HG03521 (cell line): ENCODE results near the gene MYL9.

Experiments
- ATAC-seq: cut with Tn5 transposase; IDR thresholded peaks from one replicate; pipeline ENCODE4 v1.9.1; 2021; ENCODE audit warnings: mild to moderate bottlenecking, moderate library complexity; ENCODE audit not compliant: unreplicated experiment

MYL9 gene

GRCh38 chr20:36525620-36526365, 15.5 kb upstream of the MYL9 start:
- ATAC-seq = no peak

- no peak for ATAC-seq
Measured at GRCh38 chr20:36526521-36527011, 14.8 kb upstream of the MYL9 start.

GRCh38 chr20:36527331-36528125, 13.8 kb upstream of the MYL9 start:
- no peak for ATAC-seq

GRCh38 chr20:36528176-36528874, 13.0 kb upstream of the MYL9 start:
- ATAC-seq = no peak

GRCh38 chr20:36528875-36529417, 12.4 kb upstream of the MYL9 start:
- ATAC-seq = no peak

- no peak for ATAC-seq
Measured at GRCh38 chr20:36532388-36532787, 8.9 kb upstream of the MYL9 start.

- no peak for ATAC-seq
Measured at GRCh38 chr20:36532822-36533221, 8.5 kb upstream of the MYL9 start.

GRCh38 chr20:36538026-36538722, 3.1 kb upstream of the MYL9 start:
- ATAC-seq = no peak

- ATAC-seq = no peak
Measured at GRCh38 chr20:36540551-36541211, 638 bp upstream of the MYL9 start.

GRCh38 chr20:36541768-36542488, 609 bp downstream of the MYL9 start:
- no peak for ATAC-seq

GRCh38 chr20:36542516-36543183, 1.3 kb downstream of the MYL9 start:
- ATAC-seq = no peak

GRCh38 chr20:36543184-36544133, 2.1 kb downstream of the MYL9 start:
- ATAC-seq = no peak

GRCh38 chr20:36544134-36545018, 3.1 kb downstream of the MYL9 start:
- no peak for ATAC-seq

- ATAC-seq = no peak
Measured at GRCh38 chr20:36546111-36546736, 4.9 kb downstream of the MYL9 start.

- ATAC-seq = no peak
Measured at GRCh38 chr20:36547186-36548005, 6.1 kb downstream of the MYL9 start.

GRCh38 chr20:36548006-36548315, 6.6 kb downstream of the MYL9 start:
- ATAC-seq = no peak
